GM12872 (cell line): ENCODE data around the gene QSER1.

Source experiments
- CTCF ChIP-seq: IDR thresholded peaks from 3 replicates; pipeline ENCODE4 v1.5.1; 2011; ENCODE audit warnings: low read depth, mild to moderate bottlenecking, low read length, moderate library complexity; ENCODE audit not compliant: insufficient read depth

QSER1 gene

GRCh38 chr11:33006010-33006409 lies 113.4 kb downstream of the QSER1 start:
- TF ChIP-seq CTCF: no peak

- no peak for TF ChIP-seq CTCF
Observed at GRCh38 chr11:33013755-33014154, 121.1 kb downstream of the QSER1 start.

- no peak for TF ChIP-seq CTCF
Observed at GRCh38 chr11:33015621-33016551, 123.3 kb downstream of the QSER1 start, which contains the start of gene DEPDC7. DEPDC7 (plus strand) TSS chr11:33015878; CDS start chr11:33015956, 78 bp downstream.

GRCh38 chr11:33016654-33017053 lies 124.0 kb downstream of the QSER1 start:
- no peak for TF ChIP-seq CTCF

- no peak for TF ChIP-seq CTCF
Observed at GRCh38 chr11:33017478-33017877, 124.9 kb downstream of the QSER1 start.

- TF ChIP-seq CTCF: no peak
Observed at GRCh38 chr11:33017965-33018364, 125.4 kb downstream of the QSER1 start.

GRCh38 chr11:33018840-33019239 lies 126.2 kb downstream of the QSER1 start:
- no peak for TF ChIP-seq CTCF
